ELR (cell line): ENCODE data around the gene CENPH.
A peak's percentile ranks its signal among the peaks of the same experiment; 100 is the strongest.

Experiments
- DNase-seq: peaks from one replicate; pipeline ENCODE4 v3.0.0-alpha.2; 2015; ENCODE audit warnings: low read depth

Gene CENPH

GRCh38 chr5:69250593-69250992 is 61.2 kb downstream of the CENPH start:
- no peak for DNase-seq

- no peak for DNase-seq
Observed at GRCh38 chr5:69252437-69252836, 63.1 kb downstream of the CENPH start.

- peak; percentile 62 for DNase-seq
Observed at GRCh38 chr5:69255940-69256339, 66.6 kb downstream of the CENPH start.

GRCh38 chr5:69257577-69257976 is 68.2 kb downstream of the CENPH start:
- no peak for DNase-seq
